HCT116 (cell line): ENCODE measurements around the gene IVD. TPM values are rescaled to one million over a fixed set of nuclear protein-coding genes. Genes with fewer than 3 reads are reported as not detected.

Source experiments
- ATAC-seq: fragments of 200-7000 bp; cut with Tn5 transposase; 2 replicates; pipeline ENCODE4 v1.9.1; 2020; ENCODE audit warnings: mild to moderate bottlenecking, moderate library complexity
- BruUV-seq: library from RNA; stranded (reverse); fragments of 400-500 nt; replicated peaks from 2 replicates; lab custom pipeline; 2021; lab: Mats Ljungman, UMichigan
- CTCF ChIA-PET: fragments of 300-600 bp; sonication (Branson Sonifier 250); formaldehyde crosslinking; loops from one replicate; lab custom pipeline; 2021; ENCODE audit warnings: antibody characterized with exemption; lab: Charles Lee
- POLR2A ChIA-PET: fragments of 300-600, 350-600 bp; sonication (Branson Sonifier 250); formaldehyde crosslinking; loops from one replicate; lab custom pipeline; 2021; ENCODE audit warnings: antibody characterized with exemption; lab: Charles Lee
- RAD21 ChIA-PET, 2 experiments: fragments of 300-600 bp; sonication (Branson Sonifier 250); formaldehyde crosslinking; loops; one replicate each; lab custom pipeline; 2023; ENCODE audit warnings: low total read pairs in 2 of 2; ENCODE audit not compliant: uncharacterized antibody in 2 of 2, unreplicated experiment in 2 of 2, low non-redundant PET in 1 of 2; lab: Charles Lee
- DNase-seq: peaks from one replicate; pipeline ENCODE4 v3.0.0-alpha.2; 2010; ENCODE audit warnings: low read depth, low spot score
- H2AFZ ChIP-seq: fragments of 200-600 bp; shearing (Covaris generic), sonication (generic); 2 replicates; pipeline ENCODE4 v1.6.1; 2017; ENCODE audit warnings: low read depth, mixed run types, mixed read lengths, antibody characterized with exemption, low read length; ENCODE audit not compliant: poor library complexity, severe bottlenecking
- H3K27ac ChIP-seq: 2 replicates; pipeline ENCODE4 v1.5.1; 2012; ENCODE audit warnings: low read depth, low read length
- H3K27me3 ChIP-seq: fragments of 200-600 bp; sonication (generic); 2 replicates; pipeline ENCODE4 v1.6.1; 2016; ENCODE audit warnings: mixed run types, low read length, mixed read lengths; ENCODE audit not compliant: insufficient read depth
- H3K36me3 ChIP-seq, 2 experiments: fragments of 200-500 bp in 1 of 2; fragments of 200-600 bp in 1 of 2; sonication (Bioruptor generic) in 1 of 2; sonication (generic) in 1 of 2; 2 replicates each; pipeline versions ENCODE4 v1.5.1 to v1.6.1; 2014 to 2016; ENCODE audit warnings: low read length in 2 of 2, inconsistent platforms in 1 of 2, mixed read lengths in 1 of 2, mixed run types in 1 of 2; ENCODE audit not compliant: insufficient read depth in 2 of 2, control insufficient read depth in 1 of 2
- H3K4me1 ChIP-seq, 2 experiments: fragments of 200-600 bp in 1 of 2; sonication (generic) in 1 of 2; 2 replicates each; pipeline versions ENCODE4 v1.5.1 to v1.6.1; 2012 to 2017; ENCODE audit warnings: low read length in 2 of 2, inconsistent platforms in 1 of 2, mild to moderate bottlenecking in 1 of 2, mixed read lengths in 1 of 2, mixed run types in 1 of 2, moderate library complexity in 1 of 2; ENCODE audit not compliant: insufficient read depth in 2 of 2, control insufficient read depth in 1 of 2
- H3K4me2 ChIP-seq: fragments of 200-600 bp; sonication (generic); 2 replicates; pipeline ENCODE4 v1.6.1; 2017; ENCODE audit warnings: mixed run types, low read length, mixed read lengths
- H3K4me3 ChIP-seq, 2 experiments: fragments of 200-600 bp in 1 of 2; sonication (generic) in 1 of 2; replicated peaks in 1 of 2; 2 replicates each; pipeline ENCODE4 v1.5.1; 2011 to 2016; ENCODE audit warnings: low read length in 2 of 2, control low read depth in 1 of 2, low read depth in 1 of 2, mild to moderate bottlenecking in 1 of 2, mixed read lengths in 1 of 2, mixed run types in 1 of 2
- H3K79me2 ChIP-seq: fragments of 200-600 bp; sonication (generic); 2 replicates; pipeline ENCODE4 v1.6.1; 2017; ENCODE audit warnings: mild to moderate bottlenecking, mixed run types, low read length, moderate library complexity, mixed read lengths; ENCODE audit not compliant: insufficient read depth
- H3K9ac ChIP-seq: fragments of 200-600 bp; sonication (generic); 2 replicates; pipeline ENCODE4 v1.6.1; 2016; ENCODE audit warnings: low read length, mixed read lengths
- H3K9me2 ChIP-seq: fragments of 200-600 bp; sonication (generic), shearing (Covaris generic); 2 replicates; pipeline ENCODE4 v1.6.1; 2017; ENCODE audit warnings: mixed run types, mild to moderate bottlenecking, moderate library complexity; ENCODE audit not compliant: insufficient read depth
- H3K9me3 ChIP-seq, 2 experiments: fragments of 200-500 bp in 1 of 2; fragments of 200-600 bp in 1 of 2; sonication (Bioruptor generic) in 1 of 2; sonication (generic) in 1 of 2; 2 replicates each; pipeline ENCODE4 v1.6.1; 2014 to 2017; ENCODE audit warnings: low read length in 2 of 2, mixed read lengths in 2 of 2, inconsistent platforms in 1 of 2, low read depth in 1 of 2, mild to moderate bottlenecking in 1 of 2, mixed run types in 1 of 2, moderate library complexity in 1 of 2; ENCODE audit not compliant: control insufficient read depth in 1 of 2, insufficient read depth in 1 of 2
- H4K20me1 ChIP-seq: fragments of 200-600 bp; sonication (generic), shearing (Covaris generic); 2 replicates; pipeline ENCODE4 v1.6.1; 2017; ENCODE audit warnings: mixed run types, mild to moderate bottlenecking, moderate library complexity; ENCODE audit not compliant: insufficient read depth
- CBX3 ChIP-seq: IDR thresholded peaks from 2 replicates; pipeline ENCODE4 v1.6.1; 2012; ENCODE audit warnings: low read depth
- CEBPB ChIP-seq: IDR thresholded peaks from 2 replicates; pipeline ENCODE4 v1.6.1; 2012; ENCODE audit warnings: low read depth
- EGR1 ChIP-seq: IDR thresholded peaks from 2 replicates; pipeline ENCODE4 v1.6.1; 2012; ENCODE audit warnings: low read depth
- ELF1 ChIP-seq: IDR thresholded peaks from 2 replicates; pipeline ENCODE4 v1.6.1; 2012; ENCODE audit warnings: low read depth, borderline replicate concordance
- EZH2phosphoT487 ChIP-seq: fragments of 200-600 bp; IDR thresholded peaks from 2 replicates; pipeline ENCODE4 v1.6.1; 2018; ENCODE audit warnings: antibody characterized with exemption, borderline replicate concordance
- FOSL1 ChIP-seq: IDR thresholded peaks from 2 replicates; pipeline ENCODE4 v1.6.1; 2012; ENCODE audit warnings: low read depth
- POLR2AphosphoS5 ChIP-seq: IDR thresholded peaks from 2 replicates; pipeline ENCODE4 v1.6.1; 2011; ENCODE audit warnings: mild to moderate bottlenecking, low read depth, low read length, moderate library complexity
- SIN3A ChIP-seq: IDR thresholded peaks from 2 replicates; pipeline ENCODE4 v1.6.1; 2012; ENCODE audit warnings: low read depth
- SP1 ChIP-seq: IDR thresholded peaks from 2 replicates; pipeline ENCODE4 v1.6.1; 2012; ENCODE audit warnings: low read depth
- TCF7L2 ChIP-seq: IDR thresholded peaks from 2 replicates; pipeline ENCODE4 v1.7.0; 2011; ENCODE audit warnings: borderline replicate concordance, inconsistent platforms; ENCODE audit not compliant: insufficient read depth, insufficient read length; ENCODE audit errors: extremely low read depth
- intact Hi-C: fragments of 100-400 bp; cut with micrococcal nuclease; formaldehyde crosslinking; loops from 2 replicates; pipeline ENCODE4 v1.10.0; 2022
- total RNA-seq: library from RNA; stranded (reverse); gene quantifications from one replicate; pipeline ENCODE4 v1.2.1, GENCODE V29; 2021; ENCODE audit not compliant: unreplicated experiment
- TF ChIP-seq, protein P1 (sequence below): IDR thresholded peaks from 2 replicates; pipeline ENCODE4 v1.6.1; 2012

The IVD gene
- total RNA-seq, 1 experiment from 2014 or later: 65.6 TPM

DNA sequence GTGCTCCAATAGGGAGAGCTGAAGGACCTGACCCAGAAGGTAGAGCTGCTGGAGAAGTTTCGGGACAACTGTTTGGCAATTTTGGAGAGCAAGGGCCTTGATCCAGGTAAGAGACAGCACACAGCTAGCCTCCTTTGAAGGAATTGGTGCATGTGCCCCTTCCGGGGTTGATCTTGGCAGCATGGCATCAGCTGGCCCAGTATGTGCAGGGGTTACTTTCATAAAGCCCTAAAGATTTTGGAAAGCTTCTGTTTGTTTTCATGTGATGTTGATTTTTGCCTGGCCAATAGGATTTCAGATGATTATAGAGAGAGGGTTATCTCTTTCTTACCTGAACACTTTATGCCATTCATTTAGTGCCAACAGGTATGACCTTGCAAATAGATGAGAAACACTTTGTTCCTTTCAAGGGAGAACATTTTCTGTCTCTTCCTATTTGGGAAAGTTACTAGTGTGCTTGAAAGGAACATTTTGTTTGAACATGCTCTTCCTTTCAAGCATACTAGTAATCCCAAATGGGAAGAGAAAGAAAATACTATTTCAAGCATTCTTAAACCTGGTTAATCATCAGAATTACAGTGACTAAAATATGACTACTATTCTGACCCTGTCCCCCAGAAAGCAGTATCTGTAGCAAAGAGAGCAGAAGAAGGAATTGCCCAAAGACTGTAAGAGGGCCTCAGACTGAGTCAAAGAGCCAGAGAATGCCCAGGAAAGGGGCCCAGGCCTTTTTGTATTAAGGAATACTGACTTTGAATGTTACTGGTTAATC, 15.6 kb upstream of the IVD start:
- no peak overlapping the region for H3K4me3 ChIP-seq
- H3K79me2 ChIP-seq: peaks cover 22% of the 10 kb centered on the region
- no peak overlapping the region for H3K9ac ChIP-seq
- intact Hi-C loops: no loop called here
- H3K27ac ChIP-seq: no peak overlapping the region
- ChIA-PET POLR2A (interaction anchor here (1.2 kb wide), 1 partner anchor 10 kb away, joined by 4 read pairs; no protein-coding TSS in a partner anchor), CTCF (no interaction called here), RAD21 (interaction anchor here in 1 of 2 experiments (0.5 kb wide), 1 partner anchor 1357 kb away, joined by 4 read pairs; no protein-coding TSS in a partner anchor)
- no peaks in the 10 kb centered on the region for H4K20me1 ChIP-seq
- H3K9me2 ChIP-seq: no peaks in the 10 kb centered on the region
- H2AFZ ChIP-seq: no peak overlapping the region
- H3K36me3 ChIP-seq: peaks cover 59 to 70% of the 10 kb centered on the region in 2 experiments
- H3K4me2 ChIP-seq: no peak overlapping the region
- TF ChIP-seq ELF1 (no peak), CEBPB (no peak), EGR1 (no peak), EZH2phosphoT487 (no peak), CBX3 (no peak), SP1 (no peak), FOSL1 (no peak), SIN3A (no peak), TCF7L2 (no peak), POLR2AphosphoS5 (no peak)
- TF ChIP-seq, protein P1, sequence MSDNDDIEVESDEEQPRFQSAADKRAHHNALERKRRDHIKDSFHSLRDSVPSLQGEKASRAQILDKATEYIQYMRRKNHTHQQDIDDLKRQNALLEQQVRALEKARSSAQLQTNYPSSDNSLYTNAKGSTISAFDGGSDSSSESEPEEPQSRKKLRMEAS: no peak
- ATAC-seq (no peak), DNase-seq (no peak)
- no peaks in the 10 kb centered on the region for H3K9me3 ChIP-seq
- no TSS peak for BruUV-seq
- no peaks in the 10 kb centered on the region for H3K4me1 ChIP-seq
- H3K27me3 ChIP-seq: no peaks in the 10 kb centered on the region
